ENCODE results near the gene AP3B1.

GRCh38 chr5:78126536-78126935 lies 168.0 kb downstream of the AP3B1 start:
- TF ChIP-seq, protein P1, sequence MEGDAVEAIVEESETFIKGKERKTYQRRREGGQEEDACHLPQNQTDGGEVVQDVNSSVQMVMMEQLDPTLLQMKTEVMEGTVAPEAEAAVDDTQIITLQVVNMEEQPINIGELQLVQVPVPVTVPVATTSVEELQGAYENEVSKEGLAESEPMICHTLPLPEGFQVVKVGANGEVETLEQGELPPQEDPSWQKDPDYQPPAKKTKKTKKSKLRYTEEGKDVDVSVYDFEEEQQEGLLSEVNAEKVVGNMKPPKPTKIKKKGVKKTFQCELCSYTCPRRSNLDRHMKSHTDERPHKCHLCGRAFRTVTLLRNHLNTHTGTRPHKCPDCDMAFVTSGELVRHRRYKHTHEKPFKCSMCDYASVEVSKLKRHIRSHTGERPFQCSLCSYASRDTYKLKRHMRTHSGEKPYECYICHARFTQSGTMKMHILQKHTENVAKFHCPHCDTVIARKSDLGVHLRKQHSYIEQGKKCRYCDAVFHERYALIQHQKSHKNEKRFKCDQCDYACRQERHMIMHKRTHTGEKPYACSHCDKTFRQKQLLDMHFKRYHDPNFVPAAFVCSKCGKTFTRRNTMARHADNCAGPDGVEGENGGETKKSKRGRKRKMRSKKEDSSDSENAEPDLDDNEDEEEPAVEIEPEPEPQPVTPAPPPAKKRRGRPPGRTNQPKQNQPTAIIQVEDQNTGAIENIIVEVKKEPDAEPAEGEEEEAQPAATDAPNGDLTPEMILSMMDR (conservative IDR thresholded peaks at IDR 0.05; ENCODE audit: low read depth, low read length): no peak
- no peak for TF ChIP-seq EZH2 (IDR thresholded peaks at IDR 0.05; ENCODE audit: borderline replicate concordance, low read depth, low read length, poor library complexity, severe bottlenecking)
